Esophagus muscularis mucosa (tissue), 4 donors: ENCODE results near the gene CLEC18B. TPM values are rescaled to one million over a fixed set of nuclear protein-coding genes. Genes with fewer than 3 reads are reported as not detected.
"Not testable (repeated sequence)": the region's sequence is repeated elsewhere in the genome, so short reads cannot be mapped to it uniquely, and the experiment has no call there.

ENCODE experiments used
- DNase-seq: peaks from one replicate; pipeline ENCODE4 v3.0.0-alpha.2; 2017; ENCODE audit errors: extremely low spot score
- H3K27ac ChIP-seq, 4 donors: fragments of 200-600 bp; sonication (generic); replicated peaks in 1 of 4; 1 replicate in 3 of 4; 2 replicates in 1 of 4; pipeline ENCODE4 v1.5.1; 2016 to 2019; ENCODE audit warnings: mild to moderate bottlenecking in 1 of 4
- H3K27me3 ChIP-seq, 4 donors: fragments of 200-600 bp; sonication (generic); one replicate each; pipeline versions ENCODE4 v1.5.1 to v1.6.0; 2016 to 2019
- H3K36me3 ChIP-seq, 4 donors: fragments of 200-600 bp; sonication (generic); one replicate each; pipeline ENCODE4 v1.5.1; 2016 to 2019
- H3K4me1 ChIP-seq, 4 donors: fragments of 200-600 bp; sonication (generic); one replicate each; pipeline ENCODE4 v1.5.1; 2016 to 2019
- H3K4me3 ChIP-seq, 4 donors: fragments of 200-600 bp; sonication (generic); 1 replicate in 2 of 4; 2 replicates in 2 of 4; pipeline ENCODE4 v1.5.1; 2016 to 2019; ENCODE audit warnings: mild to moderate bottlenecking in 4 of 4, moderate library complexity in 1 of 4
- H3K9me3 ChIP-seq, 4 donors: fragments of 200-600 bp; sonication (generic); 1 replicate in 3 of 4; 2 replicates in 1 of 4; pipeline ENCODE4 v1.5.1; 2016 to 2019
- CTCF ChIP-seq, 3 experiments: fragments of 200-600 bp in 2 of 3; fragments of 450-650 bp in 1 of 3; sonication (generic) in 2 of 3; IDR thresholded peaks; one replicate each; pipeline ENCODE4 v1.5.1; 2017 to 2019; ENCODE audit warnings: antibody characterized with exemption in 3 of 3, mild to moderate bottlenecking in 2 of 3, moderate library complexity in 1 of 3
- EP300 ChIP-seq: sonication (generic); formaldehyde crosslinking; IDR thresholded peaks from one replicate; pipeline ENCODE4 v1.6.1; 2017; ENCODE audit warnings: antibody characterized with exemption
- POLR2A ChIP-seq: fragments of 450-650 bp; IDR thresholded peaks from one replicate; pipeline ENCODE4 v1.6.1; 2017; ENCODE audit warnings: antibody characterized with exemption, moderate library complexity, mild to moderate bottlenecking, low read depth
- POLR2AphosphoS5 ChIP-seq, 2 donors: sonication (generic); formaldehyde crosslinking; IDR thresholded peaks; one replicate each; pipeline ENCODE4 v1.6.1; 2017; ENCODE audit warnings: antibody characterized with exemption in 2 of 2
- WGBS: methylation state at CpG from one replicate; pipeline ENCODE4 v1.1.5; 2018; 5-methylcytosine and 5-hydroxymethylcytosine counted together
- intact Hi-C: fragments of 100-400 bp; cut with DNase I; formaldehyde crosslinking; loops from one replicate; pipeline ENCODE4 v1.15.1; 2023
- total RNA-seq, 4 donors: library from RNA; depleted of rRNA; stranded (reverse); fragments of >200 nt; gene quantifications; one replicate each; pipeline versions ENCODE4 v1.1.0 to v1.2.1, GENCODE V29; 2016

The CLEC18B gene
- total RNA-seq, 4 donors from 2014 or later = 1.2 TPM; not detected in 3

GRCh38 chr16:74398212-74398895 is 22.9 kb downstream of the CLEC18B start:
- intact Hi-C loops = not testable (repeated sequence)
- DNase-seq = peak; percentile 87

GRCh38 chr16:74396521-74397017 is 24.7 kb downstream of the CLEC18B start:
- H3K9me3 ChIP-seq, H3K4me3 ChIP-seq, H3K27ac ChIP-seq, intact Hi-C loops, H3K27me3 ChIP-seq, H3K36me3 ChIP-seq: not testable (repeated sequence)
- WGBS = 50% methylated on average over 7 of the region's 7 CpGs
- DNase-seq = peak; percentile 75
- peaks cover 0 to 24% (median 19%) of the 10 kb centered on the region in 4 donors for H3K4me1 ChIP-seq

More at GRCh38 chr16:74398212-74398895, 22.9 kb downstream of the CLEC18B start:
- H3K27ac ChIP-seq = peak overlapping the region in 2 of 4 donors; percentile 9 to 50
- WGBS = 59% methylated on average over 6 of the region's 15 CpGs
- H3K27me3 ChIP-seq, H3K4me3 ChIP-seq, H3K36me3 ChIP-seq, H3K9me3 ChIP-seq: not testable (repeated sequence)
- peaks cover 0 to 24% (median 19%) of the 10 kb centered on the region in 4 donors for H3K4me1 ChIP-seq

- H3K4me3 ChIP-seq, DNase-seq, H3K27me3 ChIP-seq, intact Hi-C loops, H3K9me3 ChIP-seq, H3K36me3 ChIP-seq, H3K27ac ChIP-seq: not testable (repeated sequence)
- peaks cover 0 to 24% (median 19%) of the 10 kb centered on the region in 4 donors for H3K4me1 ChIP-seq
- 72% methylated on average over 3 of the region's 5 CpGs for WGBS
These were observed 26.7 kb downstream of the CLEC18B start for GRCh38 chr16:74394604-74395003.

DNA sequence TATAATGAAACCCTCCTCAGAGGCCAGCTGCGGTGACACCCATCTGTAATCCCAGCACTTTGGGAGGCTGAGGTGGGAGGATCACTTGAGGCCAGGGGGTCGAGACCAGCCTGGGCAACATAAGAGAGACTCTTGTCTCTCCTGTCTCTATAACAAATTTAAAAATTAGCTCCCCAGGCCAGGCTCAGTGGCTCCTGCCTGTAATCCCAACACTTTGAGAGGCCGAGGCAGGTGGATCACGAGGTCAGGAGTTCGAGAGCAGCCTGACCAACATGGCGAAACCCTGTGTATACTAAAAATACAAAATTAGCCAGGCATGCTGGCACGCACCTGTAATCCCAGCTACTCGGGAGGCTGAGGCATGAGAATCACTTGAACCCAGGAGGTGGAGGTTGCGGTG is 27.1 kb downstream of the CLEC18B start:
- H3K27ac ChIP-seq, H3K4me3 ChIP-seq, H3K27me3 ChIP-seq, DNase-seq, H3K9me3 ChIP-seq, H3K36me3 ChIP-seq, intact Hi-C loops: not testable (repeated sequence)
- H3K4me1 ChIP-seq = peaks cover 0 to 24% (median 19%) of the 10 kb centered on the region in 4 donors
- 95% methylated on average over 9 of the region's 9 CpGs for WGBS

- H3K27ac ChIP-seq, H3K9me3 ChIP-seq, H3K36me3 ChIP-seq, intact Hi-C loops, H3K4me1 ChIP-seq, H3K27me3 ChIP-seq, DNase-seq, H3K4me3 ChIP-seq: not testable (repeated sequence)
- WGBS = 84% methylated on average over 8 of the region's 13 CpGs
These were observed 29.7 kb downstream of the CLEC18B start for GRCh38 chr16:74391454-74392050.

- 63% methylated on average over 3 of the region's 6 CpGs for WGBS
- intact Hi-C loops = not testable (repeated sequence)
These were observed 38.8 kb downstream of the CLEC18B start for GRCh38 chr16:74382339-74383034.

GRCh38 chr16:74373847-74374184 is 47.5 kb downstream of the CLEC18B start:
- intact Hi-C loops, H3K27ac ChIP-seq, DNase-seq, H3K4me3 ChIP-seq, H3K9me3 ChIP-seq, H3K27me3 ChIP-seq, H3K4me1 ChIP-seq, H3K36me3 ChIP-seq: not testable (repeated sequence)
- WGBS = 95% methylated on average over 9 of the region's 9 CpGs

More at GRCh38 chr16:74382339-74383034, 38.8 kb downstream of the CLEC18B start:
- H3K27me3 ChIP-seq, DNase-seq, H3K9me3 ChIP-seq, H3K27ac ChIP-seq, H3K4me1 ChIP-seq, H3K36me3 ChIP-seq, H3K4me3 ChIP-seq: not testable (repeated sequence)

GRCh38 chr16:74372953-74373846 is 48.1 kb downstream of the CLEC18B start:
- DNase-seq = no peak
- intact Hi-C loops = no loop called here
- Histone ChIP-seq H3K4me3 (no peak overlapping the region), H3K4me1 (peaks cover 0 to 9% (median 6%) of the 10 kb centered on the region in 4 donors), H3K27ac (no peak overlapping the region), H3K27me3 (no peaks in the 10 kb centered on the region), H3K36me3 (no peaks in the 10 kb centered on the region), H3K9me3 (no peaks in the 10 kb centered on the region)
- 88% methylated on average over 10 of the region's 10 CpGs for WGBS
- TF ChIP-seq EP300 (no peak), POLR2A (no peak), CTCF (IDR thresholded peaks at IDR 0.05) (no peak), POLR2AphosphoS5 (IDR thresholded peaks at IDR 0.05) (no peak)
